Esophagus mucosa (tissue), 1 donor: Measurements from ENCODE around the gene KNTC1. TPM values are rescaled to one million over a fixed set of nuclear protein-coding genes. Genes with fewer than 3 reads are reported as not detected.

Experiments
- ATAC-seq: fragments of 200-7000 bp; cut with Tn5 transposase; one replicate; pipeline ENCODE4 v1.9.1; 2020
- total RNA-seq: library from RNA; stranded (reverse); gene quantifications from one replicate; pipeline ENCODE4 v1.2.4, GENCODE V29; 2023
- donor health status: DM: yes; HTN: yes; CAD: no.

The KNTC1 gene
- total RNA-seq, 1 donor from 2014 or later: 15.4 TPM

- no peak for ATAC-seq
Measured at GRCh38 chr12:122659579-122659978, 132.5 kb downstream of the KNTC1 start.

- no peak for ATAC-seq
Measured at GRCh38 chr12:122661246-122661645, 134.2 kb downstream of the KNTC1 start.

- no peak for ATAC-seq
Measured at GRCh38 chr12:122661938-122662337, 134.9 kb downstream of the KNTC1 start.

GRCh38 chr12:122665349-122665748 is 138.3 kb downstream of the KNTC1 start:
- ATAC-seq: no peak

GRCh38 chr12:122665759-122666158 is 138.7 kb downstream of the KNTC1 start:
- ATAC-seq: no peak

- no peak for ATAC-seq
Measured at GRCh38 chr12:122668268-122668667, 141.2 kb downstream of the KNTC1 start.

- no peak for ATAC-seq
Measured at GRCh38 chr12:122669397-122670070, 142.5 kb downstream of the KNTC1 start.

GRCh38 chr12:122672515-122672914 is 145.5 kb downstream of the KNTC1 start:
- no peak for ATAC-seq

Other genes starting within 250 kb of the KNTC1 start
- 132 TPM for gene CLIP1, start 104.6 kb upstream of the KNTC1 start, total RNA-seq
- gene ZCCHC8, start 26.3 kb upstream of the KNTC1 start, total RNA-seq: 15.5 TPM
- 31.7 TPM for gene RSRC2, start 313 bp upstream of the KNTC1 start, total RNA-seq
- 29.7 TPM for gene HCAR2, start 176.1 kb downstream of the KNTC1 start, total RNA-seq
- gene HCAR3, start 189.6 kb downstream of the KNTC1 start, total RNA-seq: 9.6 TPM
- gene HCAR1, start 203.6 kb downstream of the KNTC1 start, total RNA-seq: 0.08 TPM
- gene DENR, start 225.6 kb downstream of the KNTC1 start, total RNA-seq: 39.0 TPM
- 0.24 TPM for gene CCDC62, start 247.3 kb downstream of the KNTC1 start, total RNA-seq